Muscle of leg (tissue), 11 donors: Measurements from ENCODE around the gene FAM83B. TPM values are rescaled to one million over a fixed set of nuclear protein-coding genes. Genes with fewer than 3 reads are reported as not detected.
"Not testable (repeated sequence)": the region's sequence is repeated elsewhere in the genome, so short reads cannot be mapped to it uniquely, and the experiment has no call there.

Experiments
- DNase-seq: peaks from one replicate; pipeline ENCODE4 v3.0.0; 2013
- H3K27ac ChIP-seq: one replicate; pipeline ENCODE4 v1.5.1; 2013; ENCODE audit warnings: mild to moderate bottlenecking, low read length, control low read depth
- H3K27me3 ChIP-seq: one replicate; pipeline ENCODE4 v1.6.1; 2013; ENCODE audit warnings: low read length; ENCODE audit not compliant: control insufficient read depth, insufficient read depth
- H3K36me3 ChIP-seq: one replicate; pipeline ENCODE4 v1.6.1; 2013; ENCODE audit warnings: low read length; ENCODE audit not compliant: control insufficient read depth, insufficient read depth
- H3K4me1 ChIP-seq: one replicate; pipeline ENCODE4 v1.6.1; 2013; ENCODE audit warnings: low read length; ENCODE audit not compliant: control insufficient read depth, insufficient read depth
- H3K4me3 ChIP-seq: one replicate; pipeline ENCODE4 v1.5.1; 2013; ENCODE audit warnings: low read length, control low read depth
- H3K9me3 ChIP-seq: replicated peaks from 2 replicates; pipeline ENCODE4 v1.6.1; 2013; ENCODE audit warnings: low read depth, low read length; ENCODE audit not compliant: control insufficient read depth
- WGBS: methylation state at CpG from one replicate; pipeline ENCODE4 v1.1.5; 2013; ENCODE audit warnings: missing lambda C conversion rate; ENCODE audit not compliant: insufficient coverage; 5-methylcytosine and 5-hydroxymethylcytosine counted together
- polyA plus RNA-seq, 8 donors: library from polyadenylated mRNA; unstranded; fragments of 120-200 nt; gene quantifications; one replicate each; pipeline versions ENCODE4 v1.2.1 to v1.2.3, GENCODE V29; 2013; ENCODE audit warnings: inconsistent platforms in 1 of 8, low replicate concordance in 1 of 8; ENCODE audit not compliant: insufficient read length in 8 of 8, insufficient read depth in 1 of 8
- total RNA-seq: library from RNA; stranded (reverse); fragments of 120-200 nt; gene quantifications from one replicate; pipeline ENCODE4 v1.2.4, GENCODE V29; 2013

The FAM83B gene
- total and polyA plus RNA-seq, 9 donors = under 0.01 to 3.8 (median 0.14) TPM; not detected in 4

GRCh38 chr6:54817834-54818233, 28.7 kb upstream of the FAM83B start:
- WGBS = 83% methylated on average over 2 of the region's 2 CpGs
- Histone ChIP-seq H3K36me3 (no peaks in the 10 kb centered on the region), H3K27ac (no peak overlapping the region), H3K27me3 (no peaks in the 10 kb centered on the region), H3K9me3 (no peaks in the 10 kb centered on the region), H3K4me1 (no peaks in the 10 kb centered on the region), H3K4me3 (no peak overlapping the region)
- no peak for DNase-seq

- H3K9me3 ChIP-seq, DNase-seq, H3K4me3 ChIP-seq, H3K27me3 ChIP-seq, H3K4me1 ChIP-seq, H3K27ac ChIP-seq, H3K36me3 ChIP-seq: not testable (repeated sequence)
- 82% methylated on average over 6 of the region's 6 CpGs for WGBS
Measured at GRCh38 chr6:54824225-54824624, 22.3 kb upstream of the FAM83B start.

- WGBS = no CpG with 5 or more reads among the region's 2 CpGs
- Histone ChIP-seq H3K36me3 (no peaks in the 10 kb centered on the region), H3K27me3 (no peaks in the 10 kb centered on the region), H3K27ac (no peak overlapping the region), H3K9me3 (no peaks in the 10 kb centered on the region), H3K4me3 (no peak overlapping the region), H3K4me1 (no peaks in the 10 kb centered on the region)
- DNase-seq = no peak
Measured at GRCh38 chr6:54827010-54827409, 19.6 kb upstream of the FAM83B start.

GRCh38 chr6:54830216-54830615, 16.4 kb upstream of the FAM83B start:
- 100% methylated on average over 1 of the region's 1 CpG for WGBS

GRCh38 chr6:54835176-54835575, 11.4 kb upstream of the FAM83B start:
- Histone ChIP-seq H3K27ac (no peak overlapping the region), H3K36me3 (no peaks in the 10 kb centered on the region), H3K27me3 (no peaks in the 10 kb centered on the region), H3K4me1 (no peaks in the 10 kb centered on the region), H3K9me3 (no peaks in the 10 kb centered on the region), H3K4me3 (no peak overlapping the region)
- no CpG with 5 or more reads among the region's 1 CpG for WGBS
- no peak for DNase-seq

More at GRCh38 chr6:54830216-54830615, 16.4 kb upstream of the FAM83B start:
- no peaks in the 10 kb centered on the region for H3K36me3 ChIP-seq
- no peak overlapping the region for H3K4me3 ChIP-seq
- H3K27me3 ChIP-seq = no peaks in the 10 kb centered on the region
- no peak for DNase-seq
- no peaks in the 10 kb centered on the region for H3K9me3 ChIP-seq
- no peaks in the 10 kb centered on the region for H3K4me1 ChIP-seq
- H3K27ac ChIP-seq = no peak overlapping the region

GRCh38 chr6:54846857-54847674, 495 bp downstream of the FAM83B start:
- Histone ChIP-seq H3K27ac (no peak overlapping the region), H3K27me3 (peaks cover 26% of the 10 kb centered on the region), H3K9me3 (no peaks in the 10 kb centered on the region), H3K36me3 (no peaks in the 10 kb centered on the region), H3K4me3 (peak overlapping the region; percentile 36), H3K4me1 (peaks cover 11% of the 10 kb centered on the region)
- WGBS = 8% methylated on average over 26 of the region's 35 CpGs
- DNase-seq = peak; percentile 15

GRCh38 chr6:54847799-54848597, 1.4 kb downstream of the FAM83B start:
- WGBS = 50% methylated on average over 2 of the region's 9 CpGs
- no peak overlapping the region for H3K27ac ChIP-seq
- no peak for DNase-seq

GRCh38 chr6:54850114-54850513, 3.5 kb downstream of the FAM83B start:
- H3K4me3 ChIP-seq = no peak overlapping the region
- peaks cover 26% of the 10 kb centered on the region for H3K27me3 ChIP-seq
- H3K4me1 ChIP-seq = peaks cover 11% of the 10 kb centered on the region
- DNase-seq = no peak
- no CpG with 5 or more reads among the region's 2 CpGs for WGBS
- peaks cover 2% of the 10 kb centered on the region for H3K9me3 ChIP-seq
- no peaks in the 10 kb centered on the region for H3K36me3 ChIP-seq
- H3K27ac ChIP-seq = no peak overlapping the region

More at GRCh38 chr6:54847799-54848597, 1.4 kb downstream of the FAM83B start:
- Histone ChIP-seq H3K27me3 (peaks cover 26% of the 10 kb centered on the region), H3K4me3 (no peak overlapping the region), H3K9me3 (no peaks in the 10 kb centered on the region), H3K4me1 (peaks cover 11% of the 10 kb centered on the region), H3K36me3 (no peaks in the 10 kb centered on the region)

GRCh38 chr6:54856129-54856528, 9.6 kb downstream of the FAM83B start:
- DNase-seq = no peak
- WGBS = no CpG with 5 or more reads among the region's 3 CpGs

GRCh38 chr6:54860132-54860531, 13.6 kb downstream of the FAM83B start:
- no peak for DNase-seq
- H3K9me3 ChIP-seq = no peaks in the 10 kb centered on the region
- H3K27me3 ChIP-seq = no peaks in the 10 kb centered on the region
- H3K4me3 ChIP-seq = no peak overlapping the region
- H3K36me3 ChIP-seq = no peaks in the 10 kb centered on the region
- no peak overlapping the region for H3K27ac ChIP-seq
- no peaks in the 10 kb centered on the region for H3K4me1 ChIP-seq

More at GRCh38 chr6:54856129-54856528, 9.6 kb downstream of the FAM83B start:
- Histone ChIP-seq H3K9me3 (peaks cover 2% of the 10 kb centered on the region), H3K27me3 (no peaks in the 10 kb centered on the region), H3K4me1 (no peaks in the 10 kb centered on the region), H3K27ac (no peak overlapping the region), H3K4me3 (no peak overlapping the region), H3K36me3 (no peaks in the 10 kb centered on the region)
